K562 treated with DMSO at 1 percent for 24 hours (cell line): ENCODE data around the gene CCDC71. TPM values are rescaled to one million over a fixed set of nuclear protein-coding genes. Genes with fewer than 3 reads are reported as not detected.

Experiments
- total RNA-seq: library from RNA; unstranded; fragments of 300-600 nt; gene quantifications from 2 replicates; pipeline ENCODE4 v1.2.3, GENCODE V29; 2022; ENCODE audit warnings: low read depth; ENCODE audit not compliant: insufficient read depth

CCDC71 gene
- total RNA-seq: 15.7 and 17.0 TPM in 2 replicates

DNA sequence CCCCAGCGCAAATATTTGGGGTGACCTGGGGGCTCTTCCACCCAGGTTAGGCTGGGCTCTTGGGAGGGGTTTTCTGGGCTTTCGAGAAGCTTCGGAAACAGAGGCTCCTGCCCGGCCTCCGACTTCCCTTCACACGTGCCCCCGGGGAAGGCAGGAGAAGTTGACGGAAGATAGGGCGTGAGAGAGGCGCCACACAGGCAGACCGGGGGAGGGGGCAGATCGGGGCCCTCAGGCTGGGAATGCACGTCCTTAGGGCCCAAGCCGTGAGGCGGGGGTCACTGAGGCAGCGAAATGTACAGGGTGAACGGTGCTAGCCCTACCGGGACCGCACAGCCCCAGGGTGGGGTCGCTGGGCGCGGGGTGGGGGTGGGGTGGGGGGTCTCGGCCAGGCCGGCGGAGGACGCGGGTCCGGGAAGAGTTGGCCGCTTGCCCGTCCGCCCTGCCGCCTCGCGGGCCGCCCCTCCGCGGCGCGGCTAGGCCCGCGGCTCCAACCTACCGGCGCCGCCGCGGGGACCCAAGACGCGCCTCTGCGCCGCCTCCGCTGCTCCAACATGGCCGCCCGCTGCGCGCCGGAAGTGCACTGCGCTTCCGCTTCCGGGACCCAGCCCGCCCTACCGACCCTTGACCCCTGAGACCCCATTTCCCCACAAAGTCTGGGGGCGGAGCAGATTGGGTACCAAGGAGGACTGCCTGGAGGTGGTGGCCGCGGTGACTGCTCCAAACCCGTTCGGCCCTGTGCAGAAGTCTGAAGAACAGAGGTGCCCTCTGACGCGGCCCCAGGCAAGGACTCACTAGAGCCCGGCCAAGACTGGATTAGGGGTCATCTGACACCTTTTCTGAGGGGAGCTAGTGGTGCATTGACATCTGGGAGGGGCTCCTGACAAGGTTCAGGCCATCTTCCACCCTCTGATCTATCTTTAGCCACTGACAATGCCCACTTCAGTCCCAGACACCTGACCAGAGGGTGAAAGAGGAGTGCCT lies at the start of gene CCDC71:
TSS of gene CCDC71 (minus strand) at position 561 of the 981 bp plus-strand sequence. CDS start 2,123 bp downstream, outside the sequence.

DNA sequence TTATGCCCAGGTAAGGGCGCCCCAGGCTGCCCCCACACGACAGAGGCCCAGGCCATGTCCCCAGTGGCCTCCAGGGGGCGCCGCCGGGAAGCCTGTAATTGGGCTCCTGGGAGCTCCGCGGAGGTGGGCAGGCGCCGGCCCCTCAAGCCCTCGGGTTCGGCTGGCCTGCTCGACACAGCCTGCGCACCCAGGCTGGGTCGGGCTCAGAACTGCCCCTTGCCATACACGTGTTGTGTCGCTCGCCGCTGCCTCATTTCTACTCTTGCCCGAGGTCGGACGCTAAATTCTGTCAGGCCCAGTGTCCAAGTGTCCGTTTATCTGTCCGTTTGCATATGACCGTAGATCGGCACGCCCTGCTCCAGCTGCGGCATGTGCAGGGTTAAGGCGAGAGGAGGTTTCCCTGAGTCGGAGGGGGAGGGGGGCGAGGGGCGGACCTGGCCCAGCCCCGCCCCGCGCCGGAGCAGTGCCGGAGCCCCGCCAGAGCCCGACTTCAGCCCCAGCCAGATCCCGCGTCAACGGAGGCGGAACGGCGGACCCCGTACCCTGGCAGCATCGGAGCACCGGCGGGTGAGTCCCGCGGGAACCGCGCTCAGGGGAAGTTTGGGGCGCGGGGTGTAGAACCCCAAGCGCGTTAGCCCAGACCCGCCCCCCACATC lies 5.1 kb upstream of the CCDC71 start, which contains the start of gene KLHDC8B:
TSS of gene KLHDC8B (plus strand) at position 480 of the 656 bp plus-strand sequence. CDS start 1,172 bp downstream, outside the sequence.

GRCh38 chr3:49132437-49133225 lies 33.5 kb downstream of the CCDC71 start, which contains the start of gene LAMB2:
LAMB2 (minus strand) TSS chr3:49133050; CDS start chr3:49132867, 183 bp downstream.

GRCh38 chr3:49120438-49121131 lies 45.5 kb downstream of the CCDC71 start, which contains the start of gene USP19:
USP19 (minus strand) TSS chr3:49120823; CDS start chr3:49119145, 1,678 bp downstream.

Other genes with a start within 250 kb of the CCDC71 start
- 54.7 and 59.3 TPM in 2 replicates for gene ARIH2, start 247.5 kb downstream of the CCDC71 start, total RNA-seq
- gene P4HTM, start 176.1 kb downstream of the CCDC71 start, total RNA-seq: 0.71 and 1.1 TPM in 2 replicates
- 98.0 and 98.5 TPM in 2 replicates for gene WDR6, start 158.9 kb downstream of the CCDC71 start, total RNA-seq
- gene DALRD3, start 147.8 kb downstream of the CCDC71 start, total RNA-seq: 19.5 TPM in 2 replicates
- 51.3 and 57.7 TPM in 2 replicates for gene NDUFAF3, start 144.2 kb downstream of the CCDC71 start, total RNA-seq
- 231 and 234 TPM in 2 replicates for gene IMPDH2, start 136.9 kb downstream of the CCDC71 start, total RNA-seq
- 37.9 and 40.6 TPM in 2 replicates for gene QRICH1, start 72.3 kb downstream of the CCDC71 start, total RNA-seq
- gene QARS1, start 61.6 kb downstream of the CCDC71 start, total RNA-seq: 615 and 618 TPM in 2 replicates
- 55.9 and 58.4 TPM in 2 replicates for gene USP19, start 45.5 kb downstream of the CCDC71 start, total RNA-seq
- gene LAMB2, start 33.3 kb downstream of the CCDC71 start, total RNA-seq: 33.5 and 36.3 TPM in 2 replicates
- 46.2 and 53.9 TPM in 2 replicates for gene KLHDC8B, start 5.3 kb upstream of the CCDC71 start, total RNA-seq
- gene C3orf62, start 110.9 kb upstream of the CCDC71 start, total RNA-seq: 4.0 and 6.1 TPM in 2 replicates
- 14.1 and 14.5 TPM in 2 replicates for gene USP4, start 173.7 kb upstream of the CCDC71 start, total RNA-seq
- gene GPX1, start 192.0 kb upstream of the CCDC71 start, total RNA-seq: not detected in 2 replicates
- gene RHOA, start 245.6 kb upstream of the CCDC71 start, total RNA-seq: 210 and 212 TPM in 2 replicates
- gene TCTA, start 246.1 kb upstream of the CCDC71 start, total RNA-seq: 13.1 and 15.0 TPM in 2 replicates